ENCODE measurements around the gene RWDD2A.
"Not testable (repeated sequence)": the region's sequence is repeated elsewhere in the genome, so short reads cannot be mapped to it uniquely, and the experiment has no call there.

The RWDD2A gene

GRCh38 chr6:83192871-83193746 lies at the start of gene RWDD2A, which contains the start of gene PGM3:
Gene RWDD2A, plus strand, starts transcription at chr6:83193357. Its CDS starts 1,095 bp downstream, at chr6:83194452.
Gene PGM3, minus strand, starts transcription at chr6:83193265. Its CDS starts 2,253 bp downstream, at chr6:83191012.
- peak; percentile 83 to 87 for DNase-seq

DNA sequence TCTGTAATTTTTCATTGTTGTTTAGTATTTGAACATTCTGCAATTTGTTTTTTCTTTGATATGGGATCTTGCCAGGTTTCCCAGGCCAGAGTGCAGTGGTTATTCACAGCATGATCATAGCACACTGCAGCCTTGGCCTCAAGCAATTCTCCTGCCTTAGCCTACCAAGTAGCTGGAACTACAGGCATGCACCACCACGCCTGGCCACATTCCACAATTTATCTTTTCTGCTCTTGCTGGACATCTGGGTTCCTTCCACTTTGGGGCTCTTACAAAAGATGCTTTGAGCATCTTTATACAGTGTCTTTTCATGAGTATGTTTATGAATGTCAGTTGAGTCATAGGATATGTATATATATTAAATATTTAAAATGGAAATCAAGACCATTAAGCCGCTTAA lies 42.0 kb upstream of the RWDD2A start:
- DNase-seq, result no peak

DNA sequence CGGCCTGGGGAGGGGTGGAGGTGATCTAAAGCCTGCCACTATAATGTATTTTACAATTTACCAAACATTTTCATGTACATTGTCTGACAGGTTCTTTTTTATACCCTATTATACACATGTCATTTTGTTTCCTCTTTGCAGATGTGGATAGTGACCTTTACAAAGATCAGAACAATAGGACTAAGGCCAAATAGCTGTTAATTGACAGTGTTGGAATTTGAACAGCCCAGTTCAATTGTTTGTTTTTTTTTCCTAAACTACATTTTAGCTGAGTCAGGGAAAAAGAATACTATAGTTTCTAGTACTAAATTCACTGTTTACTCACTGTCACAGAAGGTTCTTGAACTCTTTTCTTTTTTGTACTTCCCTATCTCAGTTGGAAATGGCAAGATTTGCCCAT lies 40.2 kb upstream of the RWDD2A start:
- no peak for DNase-seq

- no peak for DNase-seq
Observed at GRCh38 chr6:83153883-83154521, 39.2 kb upstream of the RWDD2A start.

DNA sequence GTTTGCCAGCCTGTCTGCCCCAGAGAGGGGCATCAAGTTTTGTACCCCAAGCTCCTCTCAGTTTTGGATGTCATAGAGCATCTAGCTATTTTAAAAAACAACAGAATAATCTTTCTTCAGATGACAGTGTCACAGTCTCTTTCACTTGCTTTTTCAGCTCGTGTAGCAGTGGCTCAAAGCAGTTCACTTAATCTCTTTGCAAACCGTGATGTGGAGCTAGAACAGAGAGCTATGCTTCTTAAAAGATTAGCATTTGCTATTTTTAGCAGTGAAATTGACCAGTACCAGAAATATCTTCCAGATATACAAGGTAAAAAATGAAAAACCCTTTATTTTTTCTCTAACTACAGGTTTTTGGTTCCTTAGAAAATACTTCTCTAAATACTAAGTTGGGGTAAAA lies 37.4 kb upstream of the RWDD2A start:
- no peak for DNase-seq

- no peak for DNase-seq
Observed at GRCh38 chr6:83160167-83160566, 33.0 kb upstream of the RWDD2A start.

- DNase-seq, result no peak
Observed at GRCh38 chr6:83167726-83168278, 25.4 kb upstream of the RWDD2A start.

DNA sequence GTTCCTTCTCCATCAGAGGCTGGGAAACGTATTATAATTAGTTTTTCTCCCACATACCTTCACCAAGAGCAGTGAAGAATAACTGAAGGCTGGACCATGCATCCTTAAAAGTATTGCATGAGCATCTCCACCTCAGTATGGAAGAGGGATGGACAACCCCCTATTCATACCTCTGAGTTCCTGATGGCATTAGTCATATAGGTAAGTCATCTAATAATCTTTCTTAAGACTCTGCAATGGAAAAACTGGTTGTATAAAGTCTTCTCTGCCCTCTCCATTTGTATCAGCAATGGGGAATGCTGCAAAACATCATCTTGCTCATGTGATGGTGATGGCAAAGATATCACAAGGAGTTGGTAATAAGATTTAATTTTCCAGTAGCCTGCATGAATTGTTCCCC lies 24.6 kb upstream of the RWDD2A start:
- DNase-seq, result no peak

- no peak for DNase-seq
Observed at GRCh38 chr6:83169106-83169505, 24.1 kb upstream of the RWDD2A start.

GRCh38 chr6:83169511-83169910 lies 23.6 kb upstream of the RWDD2A start:
- DNase-seq, result no peak

- DNase-seq, result no peak
Observed at GRCh38 chr6:83176246-83176645, 16.9 kb upstream of the RWDD2A start.

GRCh38 chr6:83180426-83180950 lies 12.7 kb upstream of the RWDD2A start:
- no peak for DNase-seq

DNA sequence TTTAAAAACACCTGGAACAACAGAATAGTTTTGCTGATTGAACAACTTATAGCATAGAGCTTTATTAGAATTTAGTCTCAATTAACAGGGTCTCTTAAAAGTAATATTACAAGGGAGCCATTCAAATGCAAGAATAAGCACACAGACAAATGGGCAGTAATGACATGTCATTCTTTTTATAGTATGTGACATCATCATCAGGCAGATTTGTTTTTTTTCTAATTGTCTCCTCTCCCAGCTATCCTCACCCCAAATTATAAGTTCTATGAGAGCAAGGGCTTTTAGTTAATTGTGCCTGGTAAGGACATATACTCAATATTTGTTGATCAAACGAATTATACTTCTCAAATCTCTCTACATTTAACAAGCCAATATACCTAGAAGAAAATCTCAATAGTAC lies 11.0 kb upstream of the RWDD2A start:
- no peak for DNase-seq

DNA sequence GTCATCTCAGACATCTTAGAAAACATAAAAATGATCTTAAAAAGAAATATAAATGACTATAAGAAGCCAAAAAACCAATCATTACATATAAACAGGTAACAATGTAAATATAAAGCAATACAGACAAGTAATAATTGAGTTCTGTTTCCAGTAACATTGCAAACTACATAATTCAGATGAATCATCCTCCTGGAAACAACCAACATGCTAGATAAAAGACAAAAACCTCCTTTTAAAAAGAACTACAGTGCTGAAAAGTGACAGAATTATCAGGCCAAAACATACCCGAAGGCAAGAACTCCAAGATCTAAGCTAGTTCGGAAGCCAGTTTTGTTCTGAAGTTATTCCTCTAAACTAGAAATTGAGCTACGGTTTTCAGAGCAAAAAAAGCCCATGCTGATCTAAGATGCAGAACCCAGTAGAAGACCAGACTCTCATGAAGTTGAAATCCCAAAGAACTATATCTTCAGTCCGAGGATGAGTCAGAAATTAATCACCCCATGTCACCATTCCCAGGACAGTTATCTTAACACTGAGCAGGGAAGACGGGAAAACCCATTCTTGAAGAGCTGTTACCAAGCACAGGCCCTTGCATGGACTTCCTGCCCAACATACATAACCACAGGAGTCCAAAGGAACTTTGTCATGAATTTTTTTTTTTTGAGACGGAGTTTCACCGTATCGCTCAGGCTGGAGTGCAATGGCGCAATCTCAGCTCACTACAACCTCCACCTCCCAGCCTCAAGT lies 9.9 kb upstream of the RWDD2A start:
- DNase-seq, result peak in 1 of 2 donors; percentile 21

DNA sequence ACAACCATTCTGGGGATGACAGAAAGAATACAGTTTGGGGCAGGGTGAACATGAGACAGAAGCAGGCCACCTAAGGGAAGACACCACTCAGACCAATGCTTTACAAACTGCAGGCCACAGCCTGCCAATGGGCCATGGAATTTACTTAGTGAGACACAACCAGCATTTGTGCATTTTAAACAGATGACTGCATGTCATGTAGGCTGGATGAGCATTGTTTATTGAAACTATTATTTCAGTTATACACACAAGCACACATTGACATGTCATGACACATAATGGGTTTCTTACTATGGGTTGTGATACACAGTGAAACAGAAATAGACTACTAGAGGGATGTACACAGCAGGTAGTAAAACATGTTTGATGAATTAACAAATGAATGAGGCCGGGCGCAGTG lies 8.1 kb upstream of the RWDD2A start:
- DNase-seq, result no peak

DNA sequence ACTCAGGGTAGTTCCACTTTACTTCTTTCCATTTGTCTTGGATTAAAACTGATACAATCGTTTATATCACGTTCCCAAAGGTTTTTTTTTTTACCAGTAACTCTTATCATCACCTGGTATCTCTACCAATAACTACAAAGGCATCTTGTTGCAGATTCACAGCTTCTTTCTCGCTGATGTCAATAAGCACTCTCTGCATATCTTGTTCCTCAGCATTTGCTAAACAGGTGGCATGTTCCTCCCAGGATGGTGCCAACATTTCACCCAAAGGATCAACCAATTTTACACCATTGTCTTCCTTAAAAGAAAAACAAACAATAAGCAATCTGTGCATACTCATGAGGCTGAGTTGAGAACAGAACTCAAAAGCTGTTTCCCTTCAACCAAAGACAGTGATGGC lies 4.7 kb upstream of the RWDD2A start:
- DNase-seq, result no peak

- no peak for DNase-seq
Observed at GRCh38 chr6:83190626-83191025, 2.5 kb upstream of the RWDD2A start.

DNA sequence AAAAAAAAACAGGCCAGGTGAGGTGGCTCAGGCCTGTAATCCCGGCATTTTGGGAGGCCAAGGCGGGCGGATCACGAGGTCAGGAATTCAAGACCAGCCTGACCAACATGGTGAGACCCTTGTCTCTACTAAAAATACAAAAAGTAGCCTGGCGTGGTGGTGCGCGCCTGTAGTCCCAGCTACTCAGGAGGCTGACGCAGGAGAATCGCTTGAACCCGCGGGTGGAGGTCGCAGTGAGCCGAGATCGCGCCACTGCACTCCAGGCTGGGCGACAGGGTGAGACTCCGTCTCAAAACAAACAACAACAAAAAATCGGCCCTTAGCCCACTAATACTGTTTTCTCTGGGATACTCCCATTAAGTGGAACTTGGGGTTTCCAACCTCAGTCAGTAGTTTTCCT lies 1.2 kb upstream of the RWDD2A start:
- DNase-seq, result not testable (repeated sequence)

GRCh38 chr6:83192456-83192855 lies 701 bp upstream of the RWDD2A start:
- no peak for DNase-seq

DNA sequence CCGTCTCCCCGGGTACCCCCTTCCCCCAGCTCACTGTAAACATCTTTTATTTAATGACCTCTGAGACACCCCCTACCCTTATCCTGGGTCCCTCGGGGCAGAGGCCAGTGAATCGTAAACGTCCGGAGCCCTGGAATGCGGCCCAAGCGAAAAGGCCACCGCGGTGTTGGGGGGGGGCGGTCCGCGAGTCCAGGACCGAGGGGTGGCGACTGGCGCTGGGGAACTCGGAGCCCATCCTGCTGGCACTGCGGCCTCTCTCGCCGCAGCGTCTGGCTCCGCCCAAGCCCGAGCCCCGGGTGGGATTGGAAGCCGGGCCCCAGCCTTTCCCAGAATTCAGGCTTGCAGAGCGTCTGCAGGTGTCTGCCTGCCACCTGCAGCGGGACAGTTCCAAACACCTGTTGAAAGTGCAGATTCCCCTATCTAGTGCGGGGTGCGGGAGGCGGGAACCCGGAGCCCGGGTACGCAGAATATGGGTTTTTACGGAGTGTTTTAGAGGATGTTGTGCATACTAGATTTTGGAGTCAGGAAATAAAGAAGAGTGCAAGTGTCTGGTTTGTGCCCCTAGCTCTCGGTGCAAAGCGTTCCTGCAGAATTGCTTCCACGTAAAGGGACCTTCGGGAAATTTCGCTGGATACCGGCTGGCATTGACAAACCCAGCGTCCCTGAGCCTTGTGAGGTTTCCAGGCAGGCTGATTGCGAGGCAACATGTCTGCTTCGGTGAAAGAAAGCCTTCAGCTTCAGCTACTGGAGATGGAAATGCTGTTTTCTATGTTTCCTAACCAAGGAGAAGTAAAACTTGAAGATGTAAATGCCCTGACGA lies 800 bp downstream of the RWDD2A start:
- DNase-seq, result peak in 1 of 2 donors; percentile 9

GRCh38 chr6:83198486-83199172 lies 5.5 kb downstream of the RWDD2A start:
- DNase-seq, result no peak

All from inflammatory macrophage treated with lipopolysaccharide for 1 hour (primary cell).